SK-N-SH (cell line): Measurements from ENCODE around the gene HACD1. TPM values are rescaled to one million over a fixed set of nuclear protein-coding genes. Genes with fewer than 3 reads are reported as not detected.

Experiments used
- CTCF ChIA-PET: fragments of 300-600, 350-600 bp; formaldehyde crosslinking; extraction: SDS; loops from one replicate; lab custom pipeline; 2021; lab: Yijun Ruan, JAX
- POLR2A ChIA-PET: fragments of 350-600 bp; sonication (Branson Sonifier 250); formaldehyde crosslinking; extraction: SDS; loops from one replicate; lab custom pipeline; 2020; ENCODE audit warnings: antibody characterized with exemption, inconsistent platforms; lab: Yijun Ruan, JAX
- DNase-seq: peaks from one replicate; pipeline ENCODE4 v3.0.0; 2012
- H2AFZ ChIP-seq: fragments of 200-600 bp; sonication (generic); 2 replicates; pipeline ENCODE4 v1.8.1; 2016; ENCODE audit warnings: antibody characterized with exemption, mild to moderate bottlenecking, low read depth
- H3F3A ChIP-seq: fragments of 200-600 bp; sonication (generic); replicated peaks from 2 replicates; pipeline ENCODE3; 2016; ENCODE audit warnings: antibody characterized with exemption, mild to moderate bottlenecking; ENCODE audit not compliant: insufficient read depth
- H3K27ac ChIP-seq, 2 experiments: fragments of 200-500 bp in 1 of 2; fragments of 200-600 bp in 1 of 2; sonication (Bioruptor generic) in 1 of 2; sonication (generic), shearing (Covaris generic) in 1 of 2; 2 replicates each; pipeline versions ENCODE4 v1.5.1 to v1.6.1; 2014 to 2016; ENCODE audit warnings: low read depth in 2 of 2, inconsistent platforms in 1 of 2, low read length in 1 of 2, mild to moderate bottlenecking in 1 of 2, mixed read lengths in 1 of 2
- H3K27me3 ChIP-seq: fragments of 200-600 bp; sonication (generic), shearing (Covaris generic); 2 replicates; pipeline ENCODE4 v1.6.1; 2016; ENCODE audit warnings: mixed run types; ENCODE audit not compliant: insufficient read depth
- H3K36me3 ChIP-seq, 2 experiments: fragments of 200-500 bp in 1 of 2; fragments of 200-600 bp in 1 of 2; sonication (Bioruptor generic) in 1 of 2; sonication (generic) in 1 of 2; replicated peaks in 1 of 2; 2 replicates each; pipeline versions ENCODE3 to v1.5.1; 2014 to 2016; ENCODE audit warnings: low read length in 1 of 2, mild to moderate bottlenecking in 1 of 2; ENCODE audit not compliant: insufficient read depth in 2 of 2, control insufficient read depth in 1 of 2
- H3K4me1 ChIP-seq, 2 experiments: fragments of 200-500 bp in 1 of 2; fragments of 200-600 bp in 1 of 2; sonication (Bioruptor generic) in 1 of 2; sonication (generic), shearing (Covaris generic) in 1 of 2; 2 replicates each; pipeline versions ENCODE4 v1.5.1 to v1.6.1; 2014 to 2016; ENCODE audit warnings: low read depth in 1 of 2, low read length in 1 of 2, mixed run types in 1 of 2; ENCODE audit not compliant: insufficient read depth in 2 of 2, control insufficient read depth in 1 of 2
- H3K4me2 ChIP-seq: fragments of 200-600 bp; sonication (generic), shearing (Covaris generic); 2 replicates; pipeline ENCODE4 v1.6.1; 2017; ENCODE audit warnings: mixed run types
- H3K4me3 ChIP-seq, 2 experiments: fragments of 200-500 bp in 1 of 2; fragments of 200-600 bp in 1 of 2; sonication (Bioruptor generic) in 1 of 2; sonication (generic), shearing (Covaris generic) in 1 of 2; 2 replicates each; pipeline versions ENCODE4 v1.5.1 to v1.8.1; 2014 to 2016; ENCODE audit warnings: low read depth in 2 of 2, inconsistent platforms in 1 of 2, low read length in 1 of 2, mild to moderate bottlenecking in 1 of 2, mixed read lengths in 1 of 2, moderate library complexity in 1 of 2
- H3K79me2 ChIP-seq: fragments of 200-600 bp; sonication (generic); 2 replicates; pipeline ENCODE4 v1.8.1; 2017; ENCODE audit warnings: mild to moderate bottlenecking; ENCODE audit not compliant: insufficient read depth
- H3K9ac ChIP-seq: fragments of 200-600 bp; sonication (generic); 2 replicates; pipeline ENCODE4 v1.6.1; 2017; ENCODE audit warnings: mixed run types
- H3K9me2 ChIP-seq: fragments of 200-600 bp; sonication (generic); 2 replicates; pipeline ENCODE4 v1.6.1; 2017; ENCODE audit warnings: mixed run types
- H3K9me3 ChIP-seq: fragments of 200-600 bp; sonication (generic); 2 replicates; pipeline ENCODE4 v1.6.1; 2017; ENCODE audit warnings: mixed run types, mild to moderate bottlenecking, moderate library complexity
- H4K20me1 ChIP-seq: fragments of 200-600 bp; sonication (generic); 2 replicates; pipeline ENCODE4 v1.6.1; 2017; ENCODE audit warnings: mild to moderate bottlenecking, mixed run types; ENCODE audit not compliant: insufficient read depth
- CHD2 ChIP-seq: fragments of 150-350 bp; IDR thresholded peaks from 2 replicates; pipeline ENCODE4 v1.6.1; 2018; ENCODE audit warnings: low read length; ENCODE audit not compliant: partially characterized antibody
- EP300 ChIP-seq, 2 experiments: IDR thresholded peaks; 2 replicates each; pipeline versions ENCODE4 v1.4.0 to v1.6.1; 2012; ENCODE audit warnings: borderline replicate concordance in 1 of 2, low read depth in 1 of 2, low read length in 1 of 2
- EZH2phosphoT487 ChIP-seq: fragments of 200-600 bp; sonication (generic); IDR thresholded peaks from 2 replicates; pipeline ENCODE4 v1.6.1; 2017; ENCODE audit warnings: low read depth, mixed run types, mild to moderate bottlenecking, antibody characterized with exemption, moderate library complexity, borderline replicate concordance
- GATA2 ChIP-seq: sonication (generic); formaldehyde crosslinking; IDR thresholded peaks from 2 replicates; pipeline ENCODE4 v1.5.0; 2020; ENCODE audit warnings: mild to moderate bottlenecking, missing genetic modification reagents
- IRF3 ChIP-seq: fragments of 150-350 bp; IDR thresholded peaks from 2 replicates; pipeline ENCODE4 v1.6.1; 2016; ENCODE audit warnings: mild to moderate bottlenecking, low read depth, low read length
- MEF2A ChIP-seq: IDR thresholded peaks from 2 replicates; pipeline ENCODE4 v1.4.0; 2012; ENCODE audit warnings: low read depth, borderline replicate concordance
- NFIC ChIP-seq: IDR thresholded peaks from 2 replicates; pipeline ENCODE4 v1.4.0; 2012; ENCODE audit warnings: borderline replicate concordance
- NRF1 ChIP-seq: IDR thresholded peaks from 2 replicates; pipeline ENCODE4 v1.6.1; 2012; ENCODE audit warnings: low read depth, mild to moderate bottlenecking, low read length
- PBX3 ChIP-seq: IDR thresholded peaks from 2 replicates; pipeline ENCODE4; 2012
- RAD21 ChIP-seq: IDR thresholded peaks from 2 replicates; pipeline ENCODE4 v1.6.1; 2012; ENCODE audit warnings: mild to moderate bottlenecking, low read length
- RCOR1 ChIP-seq: fragments of 150-350 bp; IDR thresholded peaks from 2 replicates; pipeline ENCODE4 v1.6.1; 2017; ENCODE audit warnings: antibody characterized with exemption, low read length
- RFX5 ChIP-seq: IDR thresholded peaks from 2 replicates; pipeline ENCODE4 v1.6.1; 2012; ENCODE audit warnings: mild to moderate bottlenecking, improper control_type of control experiment, low read length
- RXRA ChIP-seq: IDR thresholded peaks from 2 replicates; pipeline ENCODE4 v1.4.0; 2012; ENCODE audit warnings: low read depth, mild to moderate bottlenecking, borderline replicate concordance
- SIN3A ChIP-seq: IDR thresholded peaks from 2 replicates; pipeline ENCODE4 v1.6.1; 2012; ENCODE audit warnings: low read depth, mild to moderate bottlenecking, low read length, moderate library complexity, borderline replicate concordance
- SMC3 ChIP-seq: IDR thresholded peaks from 2 replicates; pipeline ENCODE4 v1.6.1; 2012; ENCODE audit warnings: low read depth, low read length, improper control_type of control experiment
- TCF12 ChIP-seq: IDR thresholded peaks from 2 replicates; pipeline ENCODE4 v1.4.0; 2012
- USF2 ChIP-seq: fragments of 150-350 bp; IDR thresholded peaks from 2 replicates; pipeline ENCODE4 v1.6.1; 2017; ENCODE audit warnings: antibody characterized with exemption, low read length, low read depth, borderline replicate concordance
- WGBS: methylation state at CpG from one replicate; pipeline ENCODE4 v1.1.6; 2017; ENCODE audit warnings: low lambda C conversion rate; 5-methylcytosine and 5-hydroxymethylcytosine counted together
- polyA plus RNA-seq, 3 experiments: library from polyadenylated mRNA; depleted of rRNA; stranded (reverse); fragments of >200 nt; gene quantifications; 2 replicates each; pipeline ENCODE4 v1.2.3, GENCODE V29; 2012

Gene HACD1
- polyA plus RNA-seq, 1 of the 3 experiments (the other 2 are of a cell fraction): 23.9 TPM

GRCh38 chr10:17607060-17607459 lies 10.1 kb downstream of the HACD1 start:
- ChIA-PET POLR2A (no interaction called here), CTCF (interaction anchor here (1.1 to 1.8 kb wide), 4 partner anchors 10 to 186 kb away, joined by 3 to 9 read pairs (median 4); no protein-coding TSS in a partner anchor)
- 66% methylated on average over 2 of the region's 2 CpGs for WGBS
- Histone ChIP-seq H3K4me2 (no peak overlapping the region), H4K20me1 (no peaks in the 10 kb centered on the region), H2AFZ (no peak overlapping the region), H3K27ac (no peak overlapping the region), H3K36me3 (peaks cover 2 to 9% of the 10 kb centered on the region in 2 experiments), H3K27me3 (no peaks in the 10 kb centered on the region), H3K9me2 (no peaks in the 10 kb centered on the region), H3K9ac (no peak overlapping the region), H3K79me2 (peaks cover 36% of the 10 kb centered on the region; the same call in 1 of the 2 replicates), H3K4me3 (no peak overlapping the region), H3F3A (no peaks in the 10 kb centered on the region), H3K4me1 (no peaks in the 10 kb centered on the region), H3K9me3 (no peaks in the 10 kb centered on the region)
- DNase-seq: no peak
- no peak for TF ChIP-seq USF2
- no peak for TF ChIP-seq SIN3A
- TF ChIP-seq SMC3: no peak
- no peak for TF ChIP-seq RCOR1
- no peak for TF ChIP-seq RXRA
- TF ChIP-seq RAD21: no peak
- TF ChIP-seq PBX3: no peak
- TF ChIP-seq EZH2phosphoT487: no peak
- no peak for TF ChIP-seq NRF1
- no peak for TF ChIP-seq GATA2 (CRISPR knock-in tag)
- TF ChIP-seq CHD2: no peak
- no peak for TF ChIP-seq TCF12

- no peak overlapping the region for H3K4me3 ChIP-seq
- H3F3A ChIP-seq: no peaks in the 10 kb centered on the region
- peaks cover 2 to 9% of the 10 kb centered on the region in 2 experiments for H3K36me3 ChIP-seq
- no peaks in the 10 kb centered on the region for H4K20me1 ChIP-seq
- no peaks in the 10 kb centered on the region for H3K27me3 ChIP-seq
- 75% methylated on average over 3 of the region's 3 CpGs for WGBS
- TF ChIP-seq RAD21 (no peak), RFX5 (no peak), EP300 (IDR thresholded peaks at IDR 0.05; ENCODE audit: borderline replicate concordance in 1 of 2, low read depth in 1 of 2, low read length in 1 of 2) (no peak), NFIC (no peak), MEF2A (no peak), IRF3 (no peak)
- TF ChIP-seq, all 33 proteins: peak for 0
- no peak overlapping the region for H3K9ac ChIP-seq
- no peak overlapping the region for H2AFZ ChIP-seq
- no peaks in the 10 kb centered on the region for H3K4me1 ChIP-seq
- H3K79me2 ChIP-seq: peaks cover 36% of the 10 kb centered on the region; the same call in 1 of the 2 replicates
- H3K9me3 ChIP-seq: no peaks in the 10 kb centered on the region
- ChIA-PET CTCF (interaction anchor here (0.5 to 1.8 kb wide), 7 partner anchors 10 to 610 kb away, joined by 3 to 9 read pairs (median 4); no protein-coding TSS in a partner anchor), POLR2A (no interaction called here)
- no peak overlapping the region for H3K27ac ChIP-seq
- no peak for DNase-seq
- H3K4me2 ChIP-seq: no peak overlapping the region
- no peaks in the 10 kb centered on the region for H3K9me2 ChIP-seq
Observed at GRCh38 chr10:17606547-17607040, 10.6 kb downstream of the HACD1 start.
